Measurements from ENCODE around the gene HCAR2.
"Not testable (repeated sequence)": the region's sequence is repeated elsewhere in the genome, so short reads cannot be mapped to it uniquely, and the experiment has no call there.

DNA sequence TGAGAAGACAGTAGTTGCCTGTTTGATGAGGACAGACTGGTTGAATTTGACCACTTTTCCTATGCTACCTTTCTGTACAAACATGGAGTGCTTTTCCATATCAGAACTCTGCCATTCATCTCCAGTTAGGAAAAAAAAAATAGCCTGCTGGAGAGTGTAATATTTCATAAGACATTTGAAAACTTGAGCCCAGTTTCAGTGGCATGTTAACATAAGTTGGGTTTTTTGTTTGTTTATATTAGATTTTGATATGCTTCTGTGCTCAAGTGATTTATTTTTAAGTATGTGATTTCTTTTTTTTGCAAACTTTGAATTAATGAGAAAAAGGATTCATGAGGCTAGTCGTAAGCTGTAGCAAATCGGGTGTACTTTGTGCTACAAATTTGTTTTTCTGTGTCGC is 684 bp upstream of the HCAR2 start:
- TF ChIP-seq, protein P1, sequence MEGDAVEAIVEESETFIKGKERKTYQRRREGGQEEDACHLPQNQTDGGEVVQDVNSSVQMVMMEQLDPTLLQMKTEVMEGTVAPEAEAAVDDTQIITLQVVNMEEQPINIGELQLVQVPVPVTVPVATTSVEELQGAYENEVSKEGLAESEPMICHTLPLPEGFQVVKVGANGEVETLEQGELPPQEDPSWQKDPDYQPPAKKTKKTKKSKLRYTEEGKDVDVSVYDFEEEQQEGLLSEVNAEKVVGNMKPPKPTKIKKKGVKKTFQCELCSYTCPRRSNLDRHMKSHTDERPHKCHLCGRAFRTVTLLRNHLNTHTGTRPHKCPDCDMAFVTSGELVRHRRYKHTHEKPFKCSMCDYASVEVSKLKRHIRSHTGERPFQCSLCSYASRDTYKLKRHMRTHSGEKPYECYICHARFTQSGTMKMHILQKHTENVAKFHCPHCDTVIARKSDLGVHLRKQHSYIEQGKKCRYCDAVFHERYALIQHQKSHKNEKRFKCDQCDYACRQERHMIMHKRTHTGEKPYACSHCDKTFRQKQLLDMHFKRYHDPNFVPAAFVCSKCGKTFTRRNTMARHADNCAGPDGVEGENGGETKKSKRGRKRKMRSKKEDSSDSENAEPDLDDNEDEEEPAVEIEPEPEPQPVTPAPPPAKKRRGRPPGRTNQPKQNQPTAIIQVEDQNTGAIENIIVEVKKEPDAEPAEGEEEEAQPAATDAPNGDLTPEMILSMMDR (conservative IDR thresholded peaks at IDR 0.05): not testable (repeated sequence)
- TF ChIP-seq EZH2 (IDR thresholded peaks at IDR 0.05; ENCODE audit: low read depth): not testable (repeated sequence)
